Heart left ventricle (tissue), 13 donors: ENCODE results near the gene TIMM29.

Experiments
- CTCF ChIP-seq, 12 donors: fragments of 200-600 bp; sonication (generic) in 4 of 12; IDR thresholded peaks; one replicate each; pipeline versions ENCODE4 v1.5.0 to v1.8.0; 2018 to 2022; ENCODE audit warnings: antibody characterized with exemption in 12 of 12, mild to moderate bottlenecking in 5 of 12
- POLR2A ChIP-seq, 2 donors: fragments of 450-650 bp; IDR thresholded peaks; one replicate each; pipeline ENCODE4 v1.6.1; 2017; ENCODE audit warnings: antibody characterized with exemption in 2 of 2, mild to moderate bottlenecking in 2 of 2, moderate library complexity in 2 of 2
- donor health status: ischemic (EF 13 %, LVEDD 7.1; RV severe dilation, severe dysfunction).
- donor health status: DM: no; HTN: yes; CAD: no.
- donor health status: DM: no; HTN: no; CAD: no.
- donor health status: ischemic (EF 25% LVEDD 6.9; RV normal size, moderate dysfunction).
- donor health status: ischemic (EF 25% LVEDD 5.7; RV mildly dilated, moderate dysfunction).
- donor health status: ischemic (EF 35%, LVEDD 5.7; RV mildly dilated, moderate dysfunction).
- donor health status: nonischemic (EF 11% LVEDD 7.7; RV severe dilation, severe dysfunction).
- donor health status: DM: yes; HTN: yes; CAD: no.
- donor health status: PGD.
- donor health status: ischemic (EF 29% LVEDD 5.4; RV normal size, mild dysfunction).
- donor health status: nonischemic (EF 23%, LVEDD 6.1; RV moderate dilation, normal function).

- no peak for TF ChIP-seq POLR2A (IDR thresholded peaks at IDR 0.05)
- TF ChIP-seq CTCF (IDR thresholded peaks at IDR 0.05): no peak
These were observed 33.2 kb upstream of the TIMM29 start for GRCh38 chr19:10895363-10895762.
